AG09319 (cell line): ENCODE data around the gene SAPCD2.

Experiments
- DNase-seq: peaks from one replicate; pipeline ENCODE4 v3.0.0-alpha.2; 2010; ENCODE audit warnings: low read depth; ENCODE audit errors: extremely low read depth
- CTCF ChIP-seq: IDR thresholded peaks from 2 replicates; pipeline ENCODE4 v1.5.1; 2011; ENCODE audit warnings: low read depth, mild to moderate bottlenecking, inconsistent platforms, low read length, moderate library complexity

Gene SAPCD2

DNA sequence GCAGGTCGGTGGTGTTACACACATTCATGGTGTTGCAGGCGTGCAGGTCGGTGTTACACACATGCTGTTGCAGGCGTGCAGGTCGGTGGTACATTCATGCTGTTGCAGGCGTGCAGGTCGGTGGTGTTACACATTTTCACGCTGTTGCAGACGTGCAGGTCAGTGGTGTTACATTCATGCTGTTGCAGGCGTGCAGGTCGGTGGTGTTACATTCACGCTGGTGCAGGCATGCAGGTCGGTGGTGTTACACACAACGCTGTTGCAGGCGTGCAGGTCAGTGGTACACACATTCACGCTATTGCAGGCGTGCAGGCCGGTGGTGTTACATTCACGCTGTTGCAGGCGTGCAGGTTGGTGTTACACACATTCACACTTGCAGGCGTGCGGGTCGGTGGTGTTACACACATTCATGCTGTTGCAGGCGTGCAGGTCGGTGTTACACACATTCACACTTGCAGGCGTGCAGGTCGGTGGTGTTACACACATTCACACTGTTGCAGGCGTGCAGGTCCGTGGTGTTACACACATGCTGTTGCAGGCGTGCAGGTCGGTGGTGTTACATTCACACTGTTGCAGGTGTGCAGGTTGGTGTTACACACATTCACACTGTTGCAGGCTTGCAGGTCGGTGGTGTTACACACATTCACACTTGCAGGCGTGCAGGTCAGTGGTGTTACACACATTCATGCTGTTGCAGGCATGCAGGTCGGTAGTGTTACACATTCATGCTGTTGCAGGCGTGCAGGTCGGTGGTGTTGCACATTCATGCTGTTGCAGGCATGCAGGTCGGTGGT is 33.0 kb upstream of the SAPCD2 start:
- DNase-seq: no peak
- TF ChIP-seq CTCF: no peak

DNA sequence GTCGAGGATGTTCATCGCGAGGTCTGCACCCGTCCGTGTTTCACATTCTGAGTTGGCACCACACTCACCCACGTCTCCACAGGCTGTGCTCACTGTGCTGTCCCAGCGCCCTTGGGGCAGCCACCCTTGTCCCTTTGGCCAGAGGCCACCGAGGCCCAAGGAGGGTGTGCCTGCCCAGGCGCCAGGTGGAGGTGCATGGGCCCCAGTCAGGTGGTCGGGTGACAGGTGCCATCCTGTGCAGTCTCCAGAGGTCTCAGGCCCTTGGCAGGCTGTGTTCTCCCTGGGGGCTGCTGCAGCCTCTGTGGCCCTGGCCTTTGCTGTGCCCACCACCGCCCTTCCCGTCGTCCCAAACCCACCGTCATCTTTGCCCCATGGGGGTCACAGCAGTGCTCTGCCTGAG is 28.9 kb upstream of the SAPCD2 start:
- TF ChIP-seq CTCF: no peak

DNA sequence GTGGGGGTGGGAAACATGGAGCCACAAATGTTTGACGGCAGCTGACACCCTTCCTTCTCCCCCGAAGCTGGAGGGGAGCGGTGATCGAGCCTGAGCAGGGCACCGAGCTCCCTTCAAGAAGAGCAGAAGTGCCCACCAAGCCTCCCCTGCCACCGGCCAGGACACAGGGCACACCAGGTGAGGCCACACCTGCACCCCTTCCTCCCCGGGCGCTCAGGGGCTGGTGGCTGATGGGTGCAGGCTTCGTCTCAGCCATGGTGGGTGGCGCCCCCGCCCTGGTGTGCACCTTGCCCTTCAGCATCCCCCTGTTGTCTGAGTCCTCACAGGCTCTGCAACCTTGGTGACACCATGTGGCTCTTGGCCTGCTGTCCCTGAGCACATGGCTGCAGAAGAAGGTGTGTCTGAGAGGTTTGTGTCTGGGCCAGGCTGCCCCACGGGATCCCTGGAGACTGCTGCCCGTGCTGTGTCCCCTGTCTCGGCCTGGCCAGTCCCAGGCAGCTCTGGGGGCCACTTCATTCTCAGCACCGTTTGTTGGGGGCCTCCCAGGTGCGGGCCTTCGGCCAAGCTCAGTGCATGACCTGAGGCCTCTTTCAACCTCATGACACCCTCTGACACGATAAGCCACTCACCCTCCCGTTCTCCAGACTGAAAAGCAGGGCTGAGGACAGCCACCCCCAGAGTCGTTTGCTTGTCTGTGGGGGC is 27.6 kb upstream of the SAPCD2 start:
- DNase-seq: no peak
- TF ChIP-seq CTCF: no peak

More for the DNA sequence above, 28.9 kb upstream of the SAPCD2 start:
- no peak for DNase-seq

GRCh38 chr9:137096785-137097546 is 26.6 kb upstream of the SAPCD2 start:
- no peak for DNase-seq
- TF ChIP-seq CTCF: no peak

DNA sequence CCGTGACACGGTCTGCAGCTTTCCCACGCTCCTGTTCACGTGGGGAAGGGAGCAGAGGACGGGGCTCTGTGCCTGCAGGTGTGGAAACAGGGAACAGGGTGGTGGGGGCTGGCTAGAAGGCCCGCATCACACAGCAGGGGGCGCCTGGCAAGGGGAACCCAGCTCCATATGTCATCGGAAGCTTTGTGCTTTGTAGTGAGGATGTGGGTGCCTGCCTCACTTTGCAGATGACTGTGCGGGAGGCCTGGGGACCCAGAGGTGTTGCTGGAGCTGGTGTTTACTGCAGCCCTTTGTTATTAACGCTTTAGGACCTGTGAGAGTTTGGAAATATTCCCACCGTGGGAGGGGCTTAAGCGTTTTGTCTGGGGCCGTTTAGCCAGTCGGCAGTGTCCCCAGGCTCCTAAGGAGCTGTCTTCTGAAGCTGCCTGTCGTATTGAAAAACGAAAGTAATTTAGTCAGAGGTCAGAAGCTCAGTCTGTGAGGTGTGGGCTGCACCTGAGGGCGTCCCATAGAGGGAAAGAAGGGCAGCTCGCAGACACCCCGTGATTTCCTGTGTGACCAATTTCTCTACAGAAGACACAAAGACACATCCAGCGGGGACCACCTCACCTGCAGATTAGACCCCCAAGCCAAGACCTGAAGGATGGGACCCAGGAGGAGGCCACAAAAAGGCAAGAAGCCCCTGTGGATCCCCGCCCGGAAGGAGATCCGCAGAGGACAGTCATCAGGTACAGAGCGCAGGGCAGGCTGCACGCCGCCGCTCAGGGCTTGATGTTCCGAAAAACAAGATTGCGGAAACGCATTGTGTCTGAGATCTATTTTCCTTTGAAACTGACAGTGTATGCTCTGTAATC is 25.5 kb upstream of the SAPCD2 start:
- peak; percentile 16 for TF ChIP-seq CTCF
- no peak for DNase-seq

DNA sequence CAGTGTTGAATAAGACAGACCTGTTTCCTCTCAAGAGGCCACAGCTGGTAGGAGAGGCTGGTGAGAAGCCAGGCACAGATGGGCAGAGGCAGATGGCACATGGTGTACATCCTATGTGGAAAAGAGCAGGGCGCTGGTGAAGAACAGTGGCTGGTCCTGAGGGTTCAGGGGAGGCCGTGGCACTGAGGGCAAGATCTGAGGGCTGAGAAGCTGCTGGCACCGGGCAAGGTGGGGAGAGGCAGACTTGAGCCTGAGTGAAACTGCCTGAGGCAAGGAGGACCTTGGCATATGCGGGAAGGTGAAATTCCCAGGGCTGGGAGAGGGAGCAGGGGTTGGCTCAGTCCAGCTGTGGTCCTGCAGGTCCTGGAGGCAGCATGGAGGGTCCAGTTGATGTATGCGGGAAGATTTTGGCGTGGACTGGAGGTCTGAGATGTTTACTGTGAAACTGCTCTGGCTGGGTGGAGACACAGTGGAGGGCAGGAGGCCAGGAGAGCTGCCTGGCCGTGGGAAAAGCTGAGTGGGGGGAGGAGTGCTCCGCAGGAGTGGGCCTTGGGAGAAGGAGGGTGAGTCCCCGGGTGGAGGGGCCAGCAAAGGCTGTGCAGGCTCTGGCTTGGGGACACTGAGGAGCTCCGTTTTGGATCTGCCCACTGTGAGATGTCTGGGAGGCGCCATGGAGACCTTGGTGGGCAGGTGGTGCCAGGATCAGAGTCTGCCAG is 19.0 kb upstream of the SAPCD2 start:
- DNase-seq: no peak
- TF ChIP-seq CTCF: no peak
